CD14-positive monocyte (primary cell): Measurements from ENCODE around the gene HDAC4. TPM values are rescaled to one million over a fixed set of nuclear protein-coding genes. Genes with fewer than 3 reads are reported as not detected.

ENCODE experiments used
- DNase-seq, 3 donors: peaks; one replicate each; pipeline ENCODE4 v3.0.0-alpha.2; 2011 to 2022
- H2AFZ ChIP-seq: 2 replicates; pipeline ENCODE4 v1.6.0; 2012; ENCODE audit warnings: mild to moderate bottlenecking, low read depth, low read length, inconsistent platforms; ENCODE audit not compliant: insufficient read depth, poor library complexity, severe bottlenecking
- H3K27ac ChIP-seq, 2 donors: 1 replicate in 1 of 2; 2 replicates in 1 of 2; pipeline ENCODE4 v1.5.1; 2012 to 2013; ENCODE audit warnings: low read length in 2 of 2, control low read depth in 1 of 2, inconsistent platforms in 1 of 2, low read depth in 1 of 2, mild to moderate bottlenecking in 1 of 2
- H3K27me3 ChIP-seq, 2 donors: one replicate each; pipeline versions ENCODE4 v1.6.0 to v1.6.1; 2011 to 2013; ENCODE audit warnings: low read length in 2 of 2; ENCODE audit not compliant: control insufficient read depth in 2 of 2, insufficient read depth in 2 of 2
- H3K36me3 ChIP-seq, 2 donors: replicated peaks in 1 of 2; 1 replicate in 1 of 2; 2 replicates in 1 of 2; pipeline versions ENCODE4 v1.5.1 to v1.6.1; 2012 to 2013; ENCODE audit warnings: low read length in 2 of 2, control low read depth in 1 of 2, inconsistent platforms in 1 of 2, mild to moderate bottlenecking in 1 of 2; ENCODE audit not compliant: insufficient read depth in 2 of 2, control insufficient read depth in 1 of 2
- H3K4me1 ChIP-seq, 2 donors: 1 replicate in 1 of 2; 2 replicates in 1 of 2; pipeline versions ENCODE4 v1.5.1 to v1.6.1; 2012 to 2013; ENCODE audit warnings: low read length in 2 of 2, control low read depth in 1 of 2, inconsistent platforms in 1 of 2, mild to moderate bottlenecking in 1 of 2, moderate library complexity in 1 of 2; ENCODE audit not compliant: insufficient read depth in 2 of 2, control insufficient read depth in 1 of 2
- H3K4me2 ChIP-seq: replicated peaks from 2 replicates; pipeline ENCODE3; 2012; ENCODE audit warnings: low read length, moderate library complexity, mild to moderate bottlenecking; ENCODE audit not compliant: poor library complexity, severe bottlenecking; ENCODE audit errors: extremely low read depth
- H3K4me3 ChIP-seq, 3 experiments: fragments of 200-600 bp in 1 of 3; sonication (generic) in 1 of 3; replicated peaks in 1 of 3; 1 replicate in 2 of 3; 2 replicates in 1 of 3; pipeline ENCODE4 v1.5.1; 2011 to 2013; ENCODE audit warnings: low read length in 3 of 3, mild to moderate bottlenecking in 3 of 3, control low read depth in 2 of 3, low read depth in 2 of 3, inconsistent platforms in 1 of 3, moderate library complexity in 1 of 3
- H3K79me2 ChIP-seq: 2 replicates; pipeline ENCODE4 v1.6.0; 2012; ENCODE audit warnings: mild to moderate bottlenecking, control low read depth, inconsistent platforms, low read length, moderate library complexity; ENCODE audit not compliant: insufficient read depth
- H3K9ac ChIP-seq: 2 replicates; pipeline ENCODE4 v1.6.0; 2017; ENCODE audit warnings: low read length, mild to moderate bottlenecking; ENCODE audit not compliant: insufficient read depth, poor library complexity, severe bottlenecking
- H3K9me3 ChIP-seq, 2 donors: replicated peaks in 1 of 2; 1 replicate in 1 of 2; 2 replicates in 1 of 2; pipeline versions ENCODE4 v1.5.1 to v1.6.1; 2012 to 2013; ENCODE audit warnings: low read length in 2 of 2, control low read depth in 1 of 2; ENCODE audit not compliant: control insufficient read depth in 1 of 2, insufficient read depth in 1 of 2
- H4K20me1 ChIP-seq: 2 replicates; pipeline ENCODE4 v1.6.0; 2012; ENCODE audit warnings: mild to moderate bottlenecking, low read length, control low read depth, moderate library complexity; ENCODE audit not compliant: insufficient read depth
- H3K27ac Mint-ChIP-seq, 7 donors: one replicate each; pipeline ENCODE4 v1.8.0; 2020; ENCODE audit warnings: mild to moderate bottlenecking in 7 of 7, mixed read lengths in 7 of 7, moderate library complexity in 6 of 7, inconsistent platforms in 2 of 7
- H3K27me3 Mint-ChIP-seq, 3 donors: one replicate each; pipeline ENCODE4 v1.8.0; 2021 to 2022; ENCODE audit warnings: low read depth in 3 of 3, mild to moderate bottlenecking in 3 of 3, mixed read lengths in 3 of 3, moderate library complexity in 3 of 3, inconsistent platforms in 1 of 3
- H3K36me3 Mint-ChIP-seq, 2 donors: one replicate each; pipeline ENCODE4 v1.8.0; 2020; ENCODE audit warnings: mixed read lengths in 2 of 2, inconsistent platforms in 1 of 2, mild to moderate bottlenecking in 1 of 2
- H3K4me1 Mint-ChIP-seq: one replicate; pipeline ENCODE4 v1.8.0; 2020; ENCODE audit warnings: mild to moderate bottlenecking, mixed read lengths
- H3K4me3 Mint-ChIP-seq, 2 donors: one replicate each; pipeline ENCODE4 v1.8.0; 2020; ENCODE audit warnings: mild to moderate bottlenecking in 2 of 2, mixed read lengths in 2 of 2, moderate library complexity in 1 of 2
- H3K9me3 Mint-ChIP-seq, 7 donors: one replicate each; pipeline ENCODE4 v1.8.0; 2020 to 2022; ENCODE audit warnings: mixed read lengths in 7 of 7, mild to moderate bottlenecking in 6 of 7, moderate library complexity in 6 of 7, inconsistent platforms in 2 of 7
- WGBS: methylation state at CpG from one replicate; pipeline ENCODE4 v1.1.5; 2013; ENCODE audit warnings: missing lambda C conversion rate; ENCODE audit not compliant: insufficient coverage; 5-methylcytosine and 5-hydroxymethylcytosine counted together
- intact Hi-C, 2 donors: fragments of 100-400 bp; cut with micrococcal nuclease; formaldehyde crosslinking; loops; one replicate each; pipeline versions ENCODE4 v1.15.0 to v1.15.1; 2023
- polyA plus RNA-seq, 3 donors: library from polyadenylated mRNA; depleted of rRNA in 1 of 3; unstranded in 2 of 3; stranded (reverse) in 1 of 3; fragments of 300-500 nt in 2 of 3; fragments of >200 nt in 1 of 3; fragmentation: Illumina TruSeq in 2 of 3; gene quantifications; 1 replicate in 2 of 3; 2 replicates in 1 of 3; pipeline ENCODE4 v1.2.3, GENCODE V29; 2012 to 2021
- TF ChIP-seq, protein P1 (sequence below): fragments of 200-600 bp; IDR thresholded peaks from one replicate; pipeline ENCODE4 v1.8.0; 2022; ENCODE audit warnings: antibody characterized with exemption, mild to moderate bottlenecking

The HDAC4 gene
- polyA plus RNA-seq, 3 donors: 3.3 to 23.0 (median 4.5) TPM

DNA sequence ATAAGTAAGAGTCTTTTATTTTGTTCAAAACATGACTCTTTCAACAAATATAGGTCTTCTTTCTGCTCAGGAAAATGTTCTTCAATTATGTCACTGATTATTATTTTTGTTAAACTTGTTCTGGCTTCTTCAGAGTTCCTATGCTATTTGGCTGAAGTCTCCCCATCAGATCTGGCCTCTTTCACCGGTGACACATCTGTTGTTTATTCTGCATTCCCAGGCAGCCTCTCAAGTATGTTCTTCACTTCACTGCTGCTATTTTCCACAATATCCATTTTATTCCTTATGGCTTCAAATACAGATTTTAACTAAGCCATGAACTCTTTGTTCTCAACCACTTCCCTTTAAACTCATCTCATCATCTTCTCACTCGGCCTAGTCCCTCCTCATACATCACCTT lies 45.7 kb downstream of the HDAC4 start:
- Mint-ChIP-seq H3K27ac (no peak overlapping the region), H3K27me3 (no peaks in the 10 kb centered on the region), H3K9me3 (peaks cover 4 to 11% (median 6%) of the 10 kb centered on the region in 7 donors), H3K4me3 (no peak overlapping the region), H3K36me3 (peaks cover 38 to 46% of the 10 kb centered on the region in 2 donors), H3K4me1 (peaks cover 2% of the 10 kb centered on the region)
- Histone ChIP-seq H3K27ac (no peak overlapping the region), H3K9ac (no peak overlapping the region), H3K27me3 (no peaks in the 10 kb centered on the region), H3K9me3 (peaks cover 0 to 8% of the 10 kb centered on the region in 2 donors), H3K4me3 (no peak overlapping the region), H3K4me1 (peaks cover 0 to 5% of the 10 kb centered on the region in 2 donors), H3K36me3 (peaks cover 11 to 33% of the 10 kb centered on the region in 2 donors), H3K79me2 (peaks cover 72% of the 10 kb centered on the region), H4K20me1 (peaks cover 17% of the 10 kb centered on the region), H3K4me2 (no peak overlapping the region), H2AFZ (no peak overlapping the region)
- no peak for DNase-seq
- intact Hi-C loops: no loop called here
- TF ChIP-seq, protein P1, sequence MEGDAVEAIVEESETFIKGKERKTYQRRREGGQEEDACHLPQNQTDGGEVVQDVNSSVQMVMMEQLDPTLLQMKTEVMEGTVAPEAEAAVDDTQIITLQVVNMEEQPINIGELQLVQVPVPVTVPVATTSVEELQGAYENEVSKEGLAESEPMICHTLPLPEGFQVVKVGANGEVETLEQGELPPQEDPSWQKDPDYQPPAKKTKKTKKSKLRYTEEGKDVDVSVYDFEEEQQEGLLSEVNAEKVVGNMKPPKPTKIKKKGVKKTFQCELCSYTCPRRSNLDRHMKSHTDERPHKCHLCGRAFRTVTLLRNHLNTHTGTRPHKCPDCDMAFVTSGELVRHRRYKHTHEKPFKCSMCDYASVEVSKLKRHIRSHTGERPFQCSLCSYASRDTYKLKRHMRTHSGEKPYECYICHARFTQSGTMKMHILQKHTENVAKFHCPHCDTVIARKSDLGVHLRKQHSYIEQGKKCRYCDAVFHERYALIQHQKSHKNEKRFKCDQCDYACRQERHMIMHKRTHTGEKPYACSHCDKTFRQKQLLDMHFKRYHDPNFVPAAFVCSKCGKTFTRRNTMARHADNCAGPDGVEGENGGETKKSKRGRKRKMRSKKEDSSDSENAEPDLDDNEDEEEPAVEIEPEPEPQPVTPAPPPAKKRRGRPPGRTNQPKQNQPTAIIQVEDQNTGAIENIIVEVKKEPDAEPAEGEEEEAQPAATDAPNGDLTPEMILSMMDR: no peak
- 75% methylated on average over 2 of the region's 2 CpGs for WGBS

DNA sequence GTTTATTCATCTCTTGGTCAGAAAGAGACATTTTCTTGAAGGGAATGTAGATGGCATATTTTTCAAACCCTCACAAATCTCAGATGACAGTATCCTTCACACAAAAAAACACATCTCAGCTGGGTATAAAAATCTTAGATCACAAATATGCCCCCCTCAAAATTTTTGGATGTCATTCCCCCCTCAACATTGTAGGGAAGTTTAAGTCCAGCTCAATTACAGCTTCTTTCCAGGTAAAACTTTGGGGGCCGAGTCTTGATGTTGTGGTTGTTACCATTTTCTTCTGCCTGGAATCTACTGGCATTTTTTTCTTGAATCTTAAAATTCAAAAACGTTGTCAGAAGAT lies 46.1 kb downstream of the HDAC4 start:
- H3K27ac Mint-ChIP-seq: no peak overlapping the region
- Histone ChIP-seq H3K4me2 (no peak overlapping the region), H3K27ac (no peak overlapping the region), H3K4me1 (peaks cover 0 to 5% of the 10 kb centered on the region in 2 donors), H3K4me3 (no peak overlapping the region), H3K79me2 (peaks cover 72% of the 10 kb centered on the region), H3K27me3 (no peaks in the 10 kb centered on the region), H3K9ac (no peak overlapping the region), H2AFZ (no peak overlapping the region), H3K9me3 (peaks cover 0 to 8% of the 10 kb centered on the region in 2 donors), H4K20me1 (peaks cover 16% of the 10 kb centered on the region), H3K36me3 (peaks cover 14 to 36% of the 10 kb centered on the region in 2 donors)
- H3K4me3 Mint-ChIP-seq: no peak overlapping the region
- TF ChIP-seq, protein P1: no peak
- intact Hi-C loops: no loop called here
- DNase-seq: no peak
- H3K9me3 Mint-ChIP-seq: peaks cover 4 to 11% (median 6%) of the 10 kb centered on the region in 7 donors
- peaks cover 40 to 49% of the 10 kb centered on the region in 2 donors for H3K36me3 Mint-ChIP-seq
- no CpG with 5 or more reads among the region's 2 CpGs for WGBS
- H3K27me3 Mint-ChIP-seq: no peaks in the 10 kb centered on the region
- peaks cover 2% of the 10 kb centered on the region for H3K4me1 Mint-ChIP-seq
